Right lobe of liver (tissue), 6 donors: ENCODE results near the gene CD248. TPM values are rescaled to one million over a fixed set of nuclear protein-coding genes. Genes with fewer than 3 reads are reported as not detected.

Experiments used
- ATAC-seq, 4 donors: fragments of 200-7000 bp; cut with Tn5 transposase; one replicate each; pipeline ENCODE4 v1.9.1; 2020; ENCODE audit warnings: mild to moderate bottlenecking in 4 of 4, moderate library complexity in 4 of 4
- DNase-seq, 3 donors: peaks; one replicate each; pipeline ENCODE4 v3.0.0-alpha.2; 2020
- H3K27ac ChIP-seq, 3 donors: fragments of 200-600 bp; one replicate each; pipeline ENCODE4 v1.8.0; 2022
- H3K27me3 ChIP-seq, 2 donors: fragments of 200-600 bp; one replicate each; pipeline ENCODE4 v1.8.0; 2022
- H3K36me3 ChIP-seq, 4 donors: fragments of 200-600 bp; sonication (generic) in 1 of 4; one replicate each; pipeline versions ENCODE4 v1.5.1 to v1.8.0; 2017 to 2022; ENCODE audit warnings: control low read depth in 1 of 4
- H3K4me1 ChIP-seq, 4 donors: fragments of 200-600 bp; sonication (generic) in 1 of 4; one replicate each; pipeline versions ENCODE4 v1.5.1 to v1.8.0; 2017 to 2022; ENCODE audit warnings: control low read depth in 1 of 4
- H3K4me3 ChIP-seq, 3 donors: fragments of 200-600 bp; one replicate each; pipeline ENCODE4 v1.8.0; 2022
- H3K9me3 ChIP-seq, 4 donors: fragments of 200-600 bp; sonication (generic) in 1 of 4; one replicate each; pipeline versions ENCODE4 v1.5.1 to v1.8.0; 2017 to 2022; ENCODE audit warnings: control low read depth in 1 of 4
- CTCF ChIP-seq, 4 donors: fragments of 200-600 bp in 3 of 4; fragments of 450-650 bp in 1 of 4; IDR thresholded peaks; one replicate each; pipeline versions ENCODE4 v1.5.1 to v1.8.0; 2016 to 2022; ENCODE audit warnings: antibody characterized with exemption in 4 of 4, mild to moderate bottlenecking in 2 of 4
- POLR2A ChIP-seq: fragments of 450-650 bp; IDR thresholded peaks from one replicate; pipeline ENCODE4 v1.6.1; 2017; ENCODE audit warnings: antibody characterized with exemption, mild to moderate bottlenecking
- WGBS: methylation state at CpG from one replicate; pipeline ENCODE4 v1.1.6; 2018; ENCODE audit warnings: low coverage, low lambda C conversion rate; ENCODE audit not compliant: insufficient coverage; ENCODE audit errors: missing lambda C conversion rate; 5-methylcytosine and 5-hydroxymethylcytosine counted together
- intact Hi-C, 2 donors: fragments of 100-400 bp; cut with DNase I; formaldehyde crosslinking; loops; one replicate each; pipeline versions ENCODE4 v1.11.2 to v1.14.1; 2022
- total RNA-seq, 6 experiments: library from RNA; depleted of rRNA in 2 of 6; stranded (reverse); fragments of >200 nt in 2 of 6; fragmentation: NEBNext Ultra II Directional in 3 of 6; extraction: Animal tissue kit (Norgen Biotek cat#: 25700) in 3 of 6; gene quantifications; one replicate each; pipeline versions ENCODE4 v1.1.0 to v1.2.4, GENCODE V29; 2016 to 2023
- donor health status: DM: no; HTN: yes; CAD: no.
- donor health status: DM: no; HTN: no; CAD: no.
- donor health status: DM: no; HTN: no; CAD: no.
- donor health status: DM: no; HTN: yes; CAD: no.
- donor health status: DM: no; HTN: yes; CAD: no.

CD248 gene
- total RNA-seq, 6 experiments from 2014 or later: 0.37 to 3.2 (median 0.94) TPM

DNA sequence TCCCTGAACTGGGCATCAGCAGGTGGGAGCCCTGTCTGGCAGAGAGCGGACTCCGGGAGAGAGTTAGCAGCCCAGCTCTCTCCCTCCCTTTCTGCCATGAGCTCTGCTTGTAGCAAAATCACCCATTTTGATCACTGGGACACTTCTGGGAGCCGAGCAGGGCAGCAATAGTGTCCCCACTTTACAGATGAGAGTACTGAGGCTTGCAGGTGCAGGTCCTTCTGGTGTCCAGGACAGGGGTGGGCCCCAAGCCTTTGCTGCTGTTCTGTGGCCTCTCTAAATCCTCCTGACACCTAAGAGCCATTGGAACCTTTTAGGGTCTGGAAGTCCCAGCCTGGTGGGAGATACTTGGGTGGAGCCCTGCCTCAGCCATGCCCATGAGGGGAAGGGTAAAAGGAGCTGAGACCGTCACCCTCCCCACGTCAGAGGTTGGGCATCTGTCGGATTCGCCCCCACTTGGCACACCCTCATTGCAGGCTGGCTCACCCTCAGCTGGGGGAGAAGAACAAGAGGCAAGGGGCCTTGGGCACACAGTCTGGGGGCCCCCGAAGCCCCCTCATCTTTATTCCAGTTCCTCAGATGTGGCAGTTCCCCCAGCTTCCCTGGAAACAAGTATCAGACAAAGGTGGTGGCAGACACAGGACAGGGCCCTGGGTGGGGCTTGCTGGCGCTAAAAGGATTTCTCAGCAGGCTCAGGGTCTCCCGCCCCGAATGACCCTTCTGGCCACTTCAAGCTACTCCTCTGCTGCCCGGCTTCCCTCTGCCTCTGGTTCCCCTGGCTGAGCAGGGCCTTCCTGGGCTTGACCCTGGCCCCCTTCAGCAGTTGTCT lies 14.9 kb upstream of the CD248 start:
- Histone ChIP-seq H3K9me3 (no peaks in the 10 kb centered on the region), H3K36me3 (no peaks in the 10 kb centered on the region), H3K27ac (no peak overlapping the region), H3K27me3 (no peaks in the 10 kb centered on the region), H3K4me3 (no peak overlapping the region), H3K4me1 (peaks cover 0 to 17% (median 2%) of the 10 kb centered on the region in 4 donors)
- TF ChIP-seq POLR2A: no peak
- no peak for TF ChIP-seq CTCF (IDR thresholded peaks at IDR 0.05)
- 85% methylated on average over 2 of the region's 12 CpGs for WGBS
- intact Hi-C loops: no loop called here
- DNase-seq (peak in 1 of 3 donors; percentile 37), ATAC-seq (no peak)

GRCh38 chr11:66330931-66331330 lies 14.1 kb upstream of the CD248 start:
- intact Hi-C loops: no loop called here

GRCh38 chr11:66329165-66329673 lies 12.4 kb upstream of the CD248 start:
- H3K4me3 ChIP-seq: no peak overlapping the region
- no peak overlapping the region for H3K27ac ChIP-seq
- DNase-seq (no peak), ATAC-seq (no peak)
- WGBS: 78% methylated on average over 3 of the region's 3 CpGs
- no peaks in the 10 kb centered on the region for H3K27me3 ChIP-seq
- TF ChIP-seq CTCF (IDR thresholded peaks at IDR 0.05): no peak
- no peak for TF ChIP-seq POLR2A
- no peaks in the 10 kb centered on the region for H3K36me3 ChIP-seq
- intact Hi-C loops: no loop called here
- no peaks in the 10 kb centered on the region for H3K9me3 ChIP-seq
- H3K4me1 ChIP-seq: peaks cover 0 to 8% (median 0%) of the 10 kb centered on the region in 4 donors

More at GRCh38 chr11:66330931-66331330, 14.1 kb upstream of the CD248 start:
- no peaks in the 10 kb centered on the region for H3K36me3 ChIP-seq
- WGBS: 32% methylated on average over 3 of the region's 10 CpGs
- no peaks in the 10 kb centered on the region for H3K9me3 ChIP-seq
- TF ChIP-seq CTCF (IDR thresholded peaks at IDR 0.05) (no peak), POLR2A (no peak)
- DNase-seq (no peak), ATAC-seq (no peak)
- H3K4me1 ChIP-seq: peaks cover 0 to 10% (median 0%) of the 10 kb centered on the region in 4 donors
- no peak overlapping the region for H3K4me3 ChIP-seq
- no peak overlapping the region for H3K27ac ChIP-seq
- H3K27me3 ChIP-seq: no peaks in the 10 kb centered on the region

DNA sequence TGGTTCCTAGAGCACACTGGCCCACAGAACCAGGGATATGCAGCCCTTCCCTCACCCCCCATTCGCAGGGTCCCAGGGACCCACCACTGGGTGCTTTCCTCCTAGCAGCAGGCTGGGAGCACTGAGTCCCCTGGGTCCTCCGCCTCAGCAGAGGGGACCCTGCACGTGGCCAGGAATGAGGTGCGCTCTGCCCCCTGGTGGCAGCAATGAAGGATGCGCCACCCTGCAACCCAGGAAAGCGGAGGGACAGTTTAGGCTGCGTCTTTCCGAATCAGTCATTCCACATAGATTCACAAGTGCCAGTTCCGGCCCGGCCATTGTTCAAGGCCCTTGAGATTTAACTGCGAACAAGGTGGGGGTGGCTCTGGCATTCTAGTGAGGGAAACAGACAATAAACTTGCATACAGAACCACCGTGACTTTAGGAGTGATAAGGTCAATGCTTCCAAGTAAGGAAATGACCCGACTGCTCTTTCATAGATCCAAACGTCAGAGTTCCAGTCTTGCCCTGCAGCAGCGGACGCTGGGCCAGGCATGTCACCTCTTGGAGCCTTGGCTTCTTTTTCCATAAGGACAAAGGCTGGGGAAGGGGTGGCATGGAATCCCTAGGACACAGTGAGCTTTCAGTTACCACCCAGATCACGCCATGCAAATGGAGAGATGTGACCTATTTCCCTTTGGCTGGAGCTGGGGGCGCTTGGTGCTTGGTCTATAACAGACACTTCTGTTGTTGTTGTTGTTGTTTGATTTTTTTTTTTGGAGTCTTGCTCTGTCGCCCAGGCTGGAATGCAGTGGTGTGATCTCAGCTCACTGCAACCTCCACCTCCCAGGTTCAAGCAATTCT lies 11.7 kb upstream of the CD248 start:
- Histone ChIP-seq H3K9me3 (no peaks in the 10 kb centered on the region), H3K4me3 (no peak overlapping the region), H3K36me3 (no peaks in the 10 kb centered on the region), H3K4me1 (peaks cover 0 to 8% (median 0%) of the 10 kb centered on the region in 4 donors), H3K27me3 (no peaks in the 10 kb centered on the region), H3K27ac (no peak overlapping the region)
- DNase-seq: peak in 2 of 3 donors; percentile 68 to 79
- TF ChIP-seq CTCF (IDR thresholded peaks at IDR 0.05) (peak; percentile 93 to 98 (median 96)), POLR2A (no peak)
- intact Hi-C loops: no loop called here
- 1% methylated on average over 13 of the region's 19 CpGs for WGBS
- ATAC-seq: peak; percentile 86 to 96 (median 92)
